ENCODE results near the gene TMED1.

TMED1 gene, protein sequence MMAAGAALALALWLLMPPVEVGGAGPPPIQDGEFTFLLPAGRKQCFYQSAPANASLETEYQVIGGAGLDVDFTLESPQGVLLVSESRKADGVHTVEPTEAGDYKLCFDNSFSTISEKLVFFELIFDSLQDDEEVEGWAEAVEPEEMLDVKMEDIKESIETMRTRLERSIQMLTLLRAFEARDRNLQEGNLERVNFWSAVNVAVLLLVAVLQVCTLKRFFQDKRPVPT

DNA sequence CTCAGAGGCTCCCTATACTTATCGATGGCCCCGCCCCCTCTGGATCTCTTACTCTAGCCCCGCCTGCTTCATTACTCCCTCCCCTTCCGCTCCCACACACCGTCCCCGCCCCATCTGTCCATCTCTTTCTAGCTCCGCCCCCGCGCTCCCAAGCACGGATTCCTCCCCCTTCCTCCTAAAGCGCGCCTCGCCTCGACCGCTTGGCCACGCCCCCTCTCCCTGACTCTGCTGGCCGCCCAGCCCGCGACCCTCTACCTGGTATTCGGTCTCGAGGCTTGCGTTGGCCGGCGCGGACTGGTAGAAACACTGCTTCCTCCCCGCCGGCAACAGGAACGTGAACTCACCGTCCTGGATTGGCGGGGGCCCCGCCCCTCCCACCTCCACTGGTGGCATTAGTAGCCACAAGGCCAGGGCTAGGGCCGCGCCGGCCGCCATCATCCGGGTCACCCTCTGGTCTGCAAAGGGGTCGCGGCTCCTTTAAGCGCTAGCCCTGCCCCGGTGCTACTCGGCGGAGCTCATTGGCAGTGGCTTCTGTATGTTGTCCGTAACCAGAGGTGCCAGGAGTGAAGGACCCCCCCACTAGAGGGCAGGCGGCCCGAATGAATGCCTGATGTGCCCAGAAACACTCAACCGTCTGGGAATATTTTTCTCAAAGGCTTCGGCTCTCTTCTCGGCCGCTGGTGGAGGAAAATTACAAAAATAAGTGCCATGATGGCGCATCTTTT, at the start of gene TMED1:
TMED1 (minus strand) TSS at position 459 of the 725 bp plus-strand sequence; CDS start at position 438, 21 bp downstream.
- peak within 1 kb of the TSS; percentile 99 for H3K27ac ChIP-seq
- TF ChIP-seq, protein P1, sequence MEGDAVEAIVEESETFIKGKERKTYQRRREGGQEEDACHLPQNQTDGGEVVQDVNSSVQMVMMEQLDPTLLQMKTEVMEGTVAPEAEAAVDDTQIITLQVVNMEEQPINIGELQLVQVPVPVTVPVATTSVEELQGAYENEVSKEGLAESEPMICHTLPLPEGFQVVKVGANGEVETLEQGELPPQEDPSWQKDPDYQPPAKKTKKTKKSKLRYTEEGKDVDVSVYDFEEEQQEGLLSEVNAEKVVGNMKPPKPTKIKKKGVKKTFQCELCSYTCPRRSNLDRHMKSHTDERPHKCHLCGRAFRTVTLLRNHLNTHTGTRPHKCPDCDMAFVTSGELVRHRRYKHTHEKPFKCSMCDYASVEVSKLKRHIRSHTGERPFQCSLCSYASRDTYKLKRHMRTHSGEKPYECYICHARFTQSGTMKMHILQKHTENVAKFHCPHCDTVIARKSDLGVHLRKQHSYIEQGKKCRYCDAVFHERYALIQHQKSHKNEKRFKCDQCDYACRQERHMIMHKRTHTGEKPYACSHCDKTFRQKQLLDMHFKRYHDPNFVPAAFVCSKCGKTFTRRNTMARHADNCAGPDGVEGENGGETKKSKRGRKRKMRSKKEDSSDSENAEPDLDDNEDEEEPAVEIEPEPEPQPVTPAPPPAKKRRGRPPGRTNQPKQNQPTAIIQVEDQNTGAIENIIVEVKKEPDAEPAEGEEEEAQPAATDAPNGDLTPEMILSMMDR (IDR thresholded peaks at IDR 0.05) = no peak
- no peak for TF ChIP-seq ZFX (IDR thresholded peaks at IDR 0.05; ENCODE audit: borderline replicate concordance)

DNA sequence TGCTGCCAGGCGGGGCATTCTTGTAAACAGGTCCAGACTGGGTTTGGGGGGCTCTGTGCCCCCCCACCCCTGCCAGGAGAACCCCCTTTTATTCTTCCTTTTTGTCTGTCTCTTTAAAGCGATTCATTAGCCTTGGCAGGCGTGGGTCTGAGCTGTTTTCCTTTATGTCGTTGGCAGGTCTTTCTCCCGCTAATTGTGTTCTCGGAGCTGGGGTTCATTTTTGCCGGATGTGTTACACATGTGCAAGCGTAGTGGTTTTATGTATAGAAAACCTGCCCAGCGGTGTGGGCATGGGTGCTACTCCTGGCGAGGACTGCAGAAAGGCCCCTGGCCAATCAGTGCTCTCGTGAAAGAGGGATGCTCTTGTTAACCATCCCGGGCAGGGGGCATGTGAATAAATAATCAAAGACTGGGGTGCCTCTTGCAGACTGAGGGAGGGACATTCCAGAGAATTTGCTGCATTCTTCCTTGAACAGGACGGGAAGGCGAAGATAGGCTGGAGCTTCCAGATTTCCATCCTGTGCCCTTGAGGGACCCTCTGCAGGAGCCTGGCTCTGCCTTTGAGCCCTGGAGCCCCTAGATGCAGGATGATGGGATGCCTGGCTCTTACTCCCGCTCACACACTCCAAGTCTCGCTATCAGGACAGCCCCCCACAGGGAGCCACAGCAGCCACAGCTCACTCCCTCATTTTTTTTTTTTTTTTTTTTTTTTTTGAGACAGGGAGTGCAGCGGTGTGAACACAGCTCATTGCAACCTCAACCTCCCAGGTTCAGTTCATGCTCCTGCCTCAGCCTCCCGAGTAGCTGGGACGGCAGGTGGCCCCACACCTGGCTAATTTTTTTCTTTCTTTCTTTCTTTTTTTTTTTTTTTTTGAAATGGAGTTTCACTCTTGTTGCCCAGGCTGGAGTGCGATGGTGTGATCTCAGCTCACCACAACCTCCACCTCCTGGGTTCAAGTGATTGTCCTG, 49.5 kb upstream of the TMED1 start:
- TF ChIP-seq ZFX (IDR thresholded peaks at IDR 0.05; ENCODE audit: borderline replicate concordance) = no peak
- TF ChIP-seq, protein P1 (IDR thresholded peaks at IDR 0.05) = no peak
- no peak overlapping the region for H3K27ac ChIP-seq

DNA sequence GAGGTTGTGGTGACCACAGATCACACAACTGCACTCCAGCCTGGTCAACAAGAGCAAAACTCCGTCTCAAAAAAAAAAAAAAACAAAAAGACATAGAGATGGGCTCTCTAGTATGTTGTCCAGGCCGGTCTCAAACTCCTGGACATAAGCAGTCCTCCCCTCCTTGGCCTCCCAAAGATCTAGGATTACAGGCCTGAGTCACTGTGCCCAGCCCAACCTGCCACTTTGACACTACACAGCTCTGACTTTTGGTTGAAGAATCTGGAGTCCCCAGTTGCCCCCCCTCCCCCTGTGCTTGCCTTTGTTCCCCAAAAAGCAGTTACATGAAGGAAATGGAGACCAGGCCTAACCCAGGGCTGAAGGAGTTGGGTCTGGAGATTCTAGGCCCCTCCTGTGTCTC, 48.3 kb upstream of the TMED1 start:
- no peak overlapping the region for H3K27ac ChIP-seq
- TF ChIP-seq ZFX (IDR thresholded peaks at IDR 0.05; ENCODE audit: borderline replicate concordance) = no peak
- TF ChIP-seq, protein P1 (IDR thresholded peaks at IDR 0.05) = no peak

DNA sequence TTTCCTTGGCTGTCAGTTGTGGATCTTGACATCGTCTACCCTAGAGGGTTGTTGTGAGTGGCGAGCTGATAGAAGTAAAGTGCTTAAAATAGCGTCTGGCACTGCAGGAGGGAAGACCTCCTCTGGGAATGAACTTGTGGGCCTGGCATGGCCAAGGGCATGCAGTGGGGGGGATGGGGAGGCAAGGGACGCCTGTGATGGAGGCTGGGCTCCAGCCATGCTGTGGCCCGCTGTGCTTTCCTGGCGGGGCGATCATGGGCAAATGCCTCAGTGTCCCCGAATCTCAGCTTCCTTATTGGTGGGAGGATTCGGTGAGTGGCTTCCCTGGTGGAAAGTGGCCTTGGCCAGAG, 46.1 kb upstream of the TMED1 start:
- TF ChIP-seq, protein P1 (IDR thresholded peaks at IDR 0.05) = no peak
- no peak for TF ChIP-seq ZFX (IDR thresholded peaks at IDR 0.05; ENCODE audit: borderline replicate concordance)

DNA sequence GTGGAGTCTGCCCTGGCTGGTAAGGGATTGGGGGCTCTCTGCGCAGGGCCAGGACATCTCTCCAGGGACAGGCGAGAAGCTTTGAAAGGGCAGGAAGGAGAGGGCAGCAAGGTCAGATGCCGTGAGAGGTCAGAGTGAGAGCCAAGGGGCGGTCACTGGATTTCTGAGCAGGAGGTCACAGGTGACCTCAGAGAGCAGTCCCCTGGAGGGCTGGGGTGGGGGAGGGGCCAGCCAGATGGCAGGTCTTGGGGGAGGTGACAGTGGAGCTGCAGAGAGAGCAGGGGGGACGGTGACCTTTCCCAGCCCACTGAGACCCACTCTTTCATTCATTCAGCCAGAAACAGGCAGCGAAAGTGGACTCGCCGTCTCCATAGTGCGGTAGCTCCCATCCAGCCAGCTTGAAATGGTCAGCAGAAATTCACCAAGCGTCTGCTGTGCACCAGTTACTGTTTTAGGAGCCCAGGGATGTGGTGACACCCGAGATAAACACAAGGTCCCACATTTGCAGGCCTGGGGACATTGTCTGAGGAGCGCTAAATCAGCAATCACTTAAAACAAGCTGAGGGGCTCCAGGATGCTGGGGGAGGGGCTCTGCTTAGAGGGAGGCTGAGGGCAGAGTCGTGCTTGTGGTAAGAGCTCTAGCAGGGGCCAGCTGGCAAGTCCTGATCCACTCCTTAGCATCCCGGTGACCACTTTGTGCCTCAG, 45.5 kb upstream of the TMED1 start:
- H3K27ac ChIP-seq = no peak overlapping the region
- no peak for TF ChIP-seq ZFX (IDR thresholded peaks at IDR 0.05; ENCODE audit: borderline replicate concordance)
- TF ChIP-seq, protein P1 (IDR thresholded peaks at IDR 0.05) = no peak

More for the DNA sequence above, 46.1 kb upstream of the TMED1 start:
- H3K27ac ChIP-seq = no peak overlapping the region

DNA sequence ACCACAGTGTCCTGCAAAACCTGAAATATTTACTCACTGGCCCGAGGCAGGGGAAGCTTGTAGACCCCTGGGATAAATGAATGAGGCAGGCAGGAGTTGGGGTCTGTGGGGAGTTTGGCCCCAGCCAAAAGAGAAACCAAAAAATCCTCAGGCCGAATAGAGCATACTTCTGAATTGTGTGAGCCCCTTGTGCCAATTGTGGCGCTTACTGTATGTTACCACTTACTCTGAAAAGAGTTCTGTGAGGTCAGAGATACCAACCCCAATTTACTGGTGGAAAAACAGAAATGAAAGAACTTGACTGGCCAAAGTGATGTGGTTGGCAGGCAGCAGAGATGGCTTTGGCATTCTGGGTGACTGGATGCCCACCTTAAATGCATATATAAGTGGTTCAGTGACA, 42.2 kb upstream of the TMED1 start:
- TF ChIP-seq, protein P1 (IDR thresholded peaks at IDR 0.05) = no peak
- TF ChIP-seq ZFX (IDR thresholded peaks at IDR 0.05; ENCODE audit: borderline replicate concordance) = no peak
- H3K27ac ChIP-seq = peak overlapping the region; percentile 74

DNA sequence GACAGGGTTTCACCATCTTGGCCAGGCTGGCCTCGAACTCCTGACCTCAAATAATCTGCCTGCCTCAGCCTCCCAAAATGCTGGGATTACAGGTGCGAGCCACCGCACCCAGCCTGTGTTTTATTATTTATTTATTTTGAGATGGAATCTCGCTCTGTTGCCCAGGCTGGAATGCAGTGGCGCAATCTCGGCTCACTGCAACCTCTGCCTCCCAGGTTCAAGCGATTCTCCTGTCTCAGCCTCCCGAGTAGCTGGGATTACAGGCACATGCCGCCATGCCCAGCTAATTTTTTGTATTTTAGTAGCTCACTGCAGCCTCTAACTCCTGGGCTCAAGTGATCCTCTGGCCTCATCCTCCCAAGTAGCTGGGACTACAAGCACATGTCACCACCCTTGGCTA, 41.6 kb upstream of the TMED1 start:
- H3K27ac ChIP-seq = peak overlapping the region; percentile 74
